ENCODE data around the gene MCM10. TPM values are rescaled to one million over a fixed set of nuclear protein-coding genes. Genes with fewer than 3 reads are reported as not detected.

Gene MCM10
- total and polyA plus RNA-seq, 2 of the 8 experiments (the other 6 are each of a cell fraction or from before 2014, with no cell fraction given), result 9.8 to 60.3 TPM

DNA sequence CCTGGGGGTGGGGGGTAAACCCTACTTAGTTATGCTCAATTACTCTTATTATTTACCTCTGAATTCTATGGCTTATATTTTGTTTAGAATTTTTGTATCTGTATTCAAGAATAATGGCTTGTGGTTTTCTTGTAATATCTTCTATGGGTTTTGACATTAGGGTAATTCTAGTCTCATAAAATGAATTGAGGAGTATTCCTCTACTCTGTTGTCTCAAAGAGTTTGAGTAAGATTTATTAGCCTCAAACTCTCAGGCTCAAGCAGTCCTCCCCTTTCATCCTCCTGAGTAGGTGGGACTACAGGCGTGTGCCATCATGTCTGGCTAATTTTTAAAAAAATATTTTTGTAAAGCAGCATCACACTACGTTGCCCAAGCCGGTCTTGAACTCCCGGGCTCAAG, 92.4 kb downstream of the MCM10 start (continued):
- TF ChIP-seq E2F6 (IDR thresholded peaks at IDR 0.05), result no peak
- no peak for TF ChIP-seq PHF8 (conservative IDR thresholded peaks at IDR 0.05; ENCODE audit: low read depth, low read length)

Measured in H1 (cell line).